HG03097 (cell line): ENCODE data around the gene MDM2.

ENCODE experiments used
- ATAC-seq: cut with Tn5 transposase; IDR thresholded peaks from one replicate; pipeline ENCODE4 v1.9.1; 2021; ENCODE audit not compliant: unreplicated experiment, low FRiP score

Gene MDM2

GRCh38 chr12:68870443-68870842 lies 62.5 kb downstream of the MDM2 start:
- no peak for ATAC-seq

GRCh38 chr12:68871396-68871795 lies 63.4 kb downstream of the MDM2 start:
- ATAC-seq: no peak

- no peak for ATAC-seq
These were observed 63.9 kb downstream of the MDM2 start for GRCh38 chr12:68871921-68872320.

- ATAC-seq: no peak
These were observed 65.3 kb downstream of the MDM2 start for GRCh38 chr12:68873316-68873715.

- no peak for ATAC-seq
These were observed 68.5 kb downstream of the MDM2 start for GRCh38 chr12:68876461-68876860.

GRCh38 chr12:68877583-68877982 lies 69.6 kb downstream of the MDM2 start:
- ATAC-seq: no peak

GRCh38 chr12:68878283-68878682 lies 70.3 kb downstream of the MDM2 start:
- ATAC-seq: no peak

GRCh38 chr12:68878846-68879245 lies 70.9 kb downstream of the MDM2 start:
- no peak for ATAC-seq

GRCh38 chr12:68880660-68881325 lies 72.8 kb downstream of the MDM2 start:
- no peak for ATAC-seq

- ATAC-seq: no peak
These were observed 74.4 kb downstream of the MDM2 start for GRCh38 chr12:68882251-68882964.

GRCh38 chr12:68883151-68883550 lies 75.2 kb downstream of the MDM2 start:
- no peak for ATAC-seq

- no peak for ATAC-seq
These were observed 76.3 kb downstream of the MDM2 start for GRCh38 chr12:68884251-68884650.

- no peak for ATAC-seq
These were observed 77.4 kb downstream of the MDM2 start for GRCh38 chr12:68885381-68885780.

- ATAC-seq: no peak
These were observed 78.9 kb downstream of the MDM2 start for GRCh38 chr12:68886636-68887572.

GRCh38 chr12:68887641-68888040 lies 79.7 kb downstream of the MDM2 start:
- ATAC-seq: no peak

- no peak for ATAC-seq
These were observed 80.3 kb downstream of the MDM2 start for GRCh38 chr12:68888243-68888642.

GRCh38 chr12:68890701-68891113 lies 82.7 kb downstream of the MDM2 start:
- ATAC-seq: no peak

- no peak for ATAC-seq
These were observed 83.2 kb downstream of the MDM2 start for GRCh38 chr12:68891141-68891540.

GRCh38 chr12:68893201-68893600 lies 85.2 kb downstream of the MDM2 start:
- no peak for ATAC-seq

- ATAC-seq: no peak
These were observed 85.8 kb downstream of the MDM2 start for GRCh38 chr12:68893741-68894140.

GRCh38 chr12:68894276-68894855 lies 86.4 kb downstream of the MDM2 start:
- no peak for ATAC-seq
